CD4-positive, alpha-beta T cell treated with Interferon alpha-2 for 1 hour (primary cell): Measurements from ENCODE around the gene LRRC45.

ENCODE experiments used
- DNase-seq, 2 donors: peaks; one replicate each; pipeline ENCODE4 v3.0.0-alpha.2; 2020 to 2022

The LRRC45 gene

DNA sequence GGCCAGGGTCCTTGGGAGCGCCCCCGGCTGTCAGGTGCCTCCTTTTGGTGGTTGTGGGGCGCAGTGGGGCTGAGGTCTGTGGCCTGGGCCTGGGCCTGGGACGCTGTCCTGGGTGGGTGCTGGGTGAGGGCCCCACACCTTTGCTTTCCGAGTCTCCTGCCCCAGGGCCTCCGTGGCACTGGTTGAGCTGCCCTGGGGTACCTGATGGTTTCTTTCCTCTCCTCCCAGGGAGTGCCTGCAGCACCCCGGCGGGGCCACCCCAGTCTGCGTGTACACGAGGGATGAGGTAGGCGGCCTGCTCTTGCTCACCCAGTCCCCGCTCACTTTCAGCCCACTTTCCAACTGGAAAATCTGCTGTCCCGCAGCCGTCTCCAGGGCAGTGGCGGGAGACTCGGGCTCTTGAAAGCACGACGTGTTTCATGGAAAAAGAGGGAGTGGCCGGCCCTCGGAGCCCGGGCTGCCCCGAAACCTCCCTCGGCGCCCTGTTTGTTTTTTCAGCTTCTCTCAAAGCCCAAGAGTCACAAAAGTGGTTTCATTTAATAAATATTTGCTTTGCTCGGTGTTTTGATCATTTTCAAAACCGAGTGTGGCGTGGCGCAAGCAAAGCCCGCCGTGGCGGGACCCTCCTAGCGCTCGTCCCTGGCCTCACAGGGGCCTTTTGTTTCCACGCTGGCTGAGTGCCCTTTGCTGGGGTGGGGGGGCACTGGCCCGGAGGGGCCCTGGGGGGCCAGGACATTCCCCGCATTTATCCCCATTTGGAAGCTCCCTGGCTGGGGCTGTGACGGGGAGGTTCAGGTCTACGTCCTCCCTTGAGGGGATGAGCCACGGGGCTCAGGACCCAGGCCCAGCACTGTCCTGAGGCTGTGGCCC is 28.3 kb upstream of the LRRC45 start:
- no peak for DNase-seq

DNA sequence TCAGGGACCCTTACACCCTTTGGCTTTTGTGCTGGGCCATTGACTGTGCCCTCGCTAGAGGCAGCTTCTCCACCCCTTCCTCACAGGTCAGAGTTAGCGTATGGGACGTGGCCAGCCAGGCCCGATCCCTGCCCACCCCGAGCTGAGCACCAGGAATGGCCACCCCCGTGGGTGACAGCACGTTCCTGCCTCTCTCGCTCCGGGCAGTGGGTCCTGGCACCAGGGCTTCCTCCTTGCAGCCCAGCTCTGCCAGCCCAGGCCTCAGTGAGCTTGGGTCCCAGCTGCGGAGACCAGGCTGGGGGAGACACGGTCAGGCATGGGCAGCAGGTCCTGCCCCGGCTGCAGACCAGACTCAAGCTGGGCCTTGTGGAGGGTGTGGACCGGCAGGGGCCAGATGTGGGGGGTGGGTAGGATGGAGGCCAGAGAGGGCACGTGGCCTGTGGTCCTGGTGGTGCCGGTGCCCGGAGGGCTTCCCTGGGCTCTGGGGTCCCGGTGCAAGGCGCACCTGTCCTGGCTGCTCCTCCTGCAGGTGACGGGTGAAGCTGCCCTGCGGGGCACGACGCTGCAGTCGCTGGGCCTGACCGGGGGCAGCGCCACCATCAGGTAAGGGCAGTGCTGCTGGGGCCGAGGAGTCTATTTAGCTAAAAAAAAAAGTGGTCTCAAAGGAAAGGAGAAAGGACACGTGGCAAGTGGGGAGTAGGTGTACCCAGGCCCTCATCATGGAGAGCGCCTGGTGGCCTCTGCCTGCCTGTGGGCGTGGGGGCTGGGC is 27.5 kb upstream of the LRRC45 start:
- no peak for DNase-seq

DNA sequence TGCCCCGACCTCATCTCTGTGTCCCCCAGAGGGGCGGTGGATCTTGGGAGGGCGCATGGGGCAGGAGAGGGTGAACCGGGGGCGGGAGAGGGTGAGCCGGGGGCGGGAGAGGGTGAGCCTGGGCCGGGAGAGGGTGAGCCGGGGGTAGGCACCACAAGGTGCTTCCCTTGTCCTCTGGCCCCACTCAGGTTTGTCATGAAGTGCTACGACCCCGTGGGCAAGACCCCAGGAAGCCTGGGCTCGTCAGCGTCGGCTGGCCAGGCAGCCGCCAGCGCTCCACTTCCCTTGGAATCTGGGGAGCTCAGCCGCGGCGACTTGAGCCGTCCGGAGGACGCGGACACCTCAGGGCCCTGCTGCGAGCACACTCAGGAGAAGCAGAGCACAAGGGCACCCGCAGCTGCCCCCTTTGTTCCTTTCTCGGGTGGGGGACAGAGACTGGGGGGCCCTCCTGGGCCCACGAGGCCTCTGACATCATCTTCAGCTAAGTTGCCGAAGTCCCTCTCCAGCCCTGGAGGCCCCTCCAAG is 26.8 kb upstream of the LRRC45 start:
- DNase-seq: no peak

DNA sequence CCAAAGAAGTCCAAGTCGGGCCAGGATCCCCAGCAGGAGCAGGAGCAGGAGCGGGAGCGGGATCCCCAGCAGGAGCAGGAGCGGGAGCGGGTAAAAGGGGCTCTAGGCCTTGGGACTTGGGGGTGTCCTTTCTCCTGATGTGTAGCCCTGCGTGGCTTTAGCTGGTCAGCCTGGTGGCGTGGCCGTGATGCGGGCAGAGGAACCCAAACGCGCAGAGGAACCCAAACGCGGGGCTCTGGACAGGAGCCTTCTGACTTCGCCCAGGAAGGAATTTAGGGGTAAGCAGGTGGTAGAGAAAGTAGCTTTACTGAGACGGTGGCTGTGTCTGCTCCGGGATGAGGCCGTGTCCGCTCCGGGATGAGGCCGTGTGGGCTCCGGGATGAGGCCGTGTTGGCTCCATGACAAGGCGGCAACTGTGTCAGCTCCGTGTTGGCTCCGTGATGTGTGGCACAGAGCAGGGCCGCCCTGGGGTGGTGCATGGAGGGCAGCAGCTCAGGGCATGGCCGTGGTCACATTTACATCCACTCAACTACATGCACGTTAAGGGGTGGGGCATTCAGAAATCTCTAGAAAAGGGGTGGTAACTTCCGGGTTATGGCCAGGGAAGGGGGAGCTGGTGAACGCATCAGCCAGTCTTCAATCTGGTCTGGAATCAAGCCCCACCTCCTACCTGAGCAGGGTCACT is 26.2 kb upstream of the LRRC45 start:
- no peak for DNase-seq

DNA sequence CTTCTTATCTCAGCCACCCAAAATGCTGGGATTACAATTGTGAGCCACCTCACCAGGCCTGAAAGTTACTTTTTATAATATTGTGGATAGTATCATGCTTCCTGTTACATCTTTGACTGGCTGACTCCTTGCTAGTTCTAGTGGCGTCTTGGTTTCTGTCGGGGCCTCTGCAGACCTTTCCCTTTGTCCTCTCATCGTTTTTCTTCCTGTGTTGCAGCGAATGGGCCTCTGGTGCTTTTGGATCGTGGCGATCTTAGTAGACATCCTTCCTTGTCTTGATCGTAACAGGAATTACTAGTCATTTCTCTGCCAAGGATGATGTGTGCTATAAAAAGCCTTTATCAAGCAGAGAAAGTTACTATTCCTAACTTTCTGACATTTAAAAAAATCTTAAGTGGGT is 24.9 kb upstream of the LRRC45 start:
- no peak for DNase-seq

DNA sequence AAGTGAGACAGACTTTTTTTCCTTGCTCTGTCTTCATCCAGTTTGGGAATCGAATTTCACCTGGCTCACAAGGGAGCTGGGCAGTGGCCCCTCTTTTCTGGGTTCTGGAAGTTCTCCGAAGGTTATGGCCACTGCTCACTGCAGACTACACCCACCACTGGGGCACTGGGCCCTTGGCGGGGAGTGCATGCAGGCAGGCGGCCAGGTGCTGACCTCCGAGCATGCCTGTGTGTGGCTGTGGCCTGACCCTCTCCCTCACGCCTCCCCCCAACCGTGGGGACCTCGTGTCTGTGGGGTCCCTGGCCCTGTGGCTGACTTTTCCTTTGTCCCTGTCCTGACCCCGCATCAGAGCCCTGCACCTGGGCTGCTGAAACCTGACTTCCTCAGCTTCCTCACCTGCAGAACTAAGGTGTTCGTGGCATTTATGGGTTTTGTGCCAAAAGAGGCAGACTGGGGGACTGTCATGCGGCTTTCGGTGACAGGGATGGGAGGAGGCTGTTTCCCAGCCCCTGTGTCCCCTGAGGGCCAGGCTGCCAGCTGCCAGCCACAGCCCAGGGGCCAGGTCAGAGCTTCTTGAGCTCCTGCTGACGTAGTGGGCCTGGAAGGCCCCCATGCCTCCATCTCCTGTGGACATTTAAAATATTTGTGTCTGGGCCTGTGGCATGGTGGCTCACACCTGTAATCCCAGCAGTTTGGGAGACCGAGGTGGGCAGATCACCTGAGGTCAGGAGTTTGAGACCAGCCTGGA is 24.2 kb upstream of the LRRC45 start:
- DNase-seq: no peak

DNA sequence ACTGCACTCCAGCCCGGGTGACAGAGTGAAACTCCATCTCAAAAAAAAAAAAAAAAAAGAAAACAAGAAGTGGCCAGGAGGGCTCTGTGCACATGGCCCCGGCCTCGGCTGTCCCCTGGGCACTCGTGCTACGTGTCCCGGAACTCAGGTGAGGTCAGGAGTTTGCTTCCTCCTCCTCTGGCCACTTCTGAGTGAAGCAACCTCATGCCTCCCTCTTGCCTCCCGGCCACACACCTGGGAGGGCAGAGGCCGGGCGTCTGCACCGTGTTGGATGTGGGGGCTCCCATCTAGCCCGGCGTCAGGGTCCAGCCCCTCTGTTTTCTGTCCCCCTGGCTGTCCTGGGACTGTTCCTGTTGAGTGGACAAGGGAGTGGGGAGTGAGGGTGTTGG is 23.5 kb upstream of the LRRC45 start:
- DNase-seq: no peak

DNA sequence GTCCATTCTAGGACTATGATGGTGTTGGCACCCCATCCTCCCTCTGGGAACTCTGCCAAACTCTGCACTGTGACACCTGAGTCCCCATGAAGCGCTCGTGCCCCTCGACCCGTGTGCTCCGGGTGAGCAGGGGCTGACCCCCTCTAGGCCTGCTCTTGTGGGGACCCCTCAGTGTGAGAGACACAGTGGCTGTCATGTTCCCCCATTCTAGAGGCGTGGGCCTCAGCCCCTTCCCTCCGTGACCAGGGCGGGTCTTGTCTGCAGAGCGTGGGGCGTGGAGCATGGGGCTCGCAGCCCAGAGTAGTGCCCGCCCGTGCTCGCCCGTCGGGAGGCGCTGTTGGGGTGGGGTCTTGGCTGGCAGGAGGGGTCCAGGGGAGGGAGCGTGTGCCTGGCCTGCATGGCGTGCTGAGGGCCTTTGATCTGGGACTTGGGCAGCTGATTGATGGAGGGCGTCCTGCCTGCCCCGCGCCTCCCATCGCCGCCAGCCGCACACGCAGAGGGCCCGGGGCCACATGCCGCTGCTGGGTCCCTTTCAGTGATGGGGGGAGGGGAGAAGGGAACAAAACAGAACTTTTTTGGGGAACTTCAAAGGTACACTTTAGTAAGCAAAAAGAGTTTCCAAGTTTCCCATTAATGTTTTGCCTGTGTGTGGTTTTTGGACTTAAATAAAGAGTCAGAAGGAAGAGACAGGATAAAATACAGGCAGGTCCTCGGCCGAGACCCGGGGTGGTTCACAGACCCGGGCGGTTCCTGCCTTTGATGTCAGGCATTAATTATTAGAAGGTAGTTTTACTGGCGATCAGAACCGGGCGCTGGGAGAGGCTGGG is 22.9 kb upstream of the LRRC45 start:
- no peak for DNase-seq

DNA sequence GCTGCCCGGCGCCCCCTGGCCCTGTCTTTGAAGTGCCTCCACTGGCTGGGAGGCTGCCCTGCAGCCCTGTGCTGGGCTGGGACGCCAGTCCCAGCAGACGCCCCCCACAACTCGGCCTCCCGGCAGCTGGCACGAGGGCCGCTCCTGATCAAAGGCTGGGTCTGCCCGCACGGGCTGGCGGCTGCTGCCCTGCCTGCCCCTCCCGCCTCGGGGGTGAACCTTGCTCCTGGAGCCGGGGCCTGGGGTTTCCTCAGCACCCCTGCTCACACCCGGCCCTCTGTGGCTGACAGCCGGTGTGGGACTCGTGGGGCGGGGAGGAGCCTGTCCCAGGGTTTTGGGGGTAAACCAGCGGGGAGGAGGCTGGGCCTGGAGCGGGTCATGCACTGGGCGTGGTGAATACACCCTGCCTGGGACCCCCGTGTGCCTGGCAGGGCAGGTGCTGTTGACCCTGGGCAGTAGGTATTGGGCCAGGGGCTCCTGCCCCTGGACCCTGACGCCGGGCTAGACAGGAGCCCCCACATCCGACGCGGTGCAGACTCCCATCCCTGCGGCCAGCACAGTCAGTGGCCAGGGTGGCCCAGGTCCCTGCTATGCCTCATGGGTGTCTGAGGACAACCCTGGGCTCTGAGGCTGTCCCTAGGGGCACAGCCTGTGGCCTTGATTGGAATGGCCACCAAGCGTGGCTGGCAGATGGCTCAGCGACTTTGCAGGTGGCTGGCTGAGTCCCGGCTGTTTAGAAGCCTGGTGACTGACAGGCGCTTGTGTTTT is 22.1 kb upstream of the LRRC45 start:
- no peak for DNase-seq

DNA sequence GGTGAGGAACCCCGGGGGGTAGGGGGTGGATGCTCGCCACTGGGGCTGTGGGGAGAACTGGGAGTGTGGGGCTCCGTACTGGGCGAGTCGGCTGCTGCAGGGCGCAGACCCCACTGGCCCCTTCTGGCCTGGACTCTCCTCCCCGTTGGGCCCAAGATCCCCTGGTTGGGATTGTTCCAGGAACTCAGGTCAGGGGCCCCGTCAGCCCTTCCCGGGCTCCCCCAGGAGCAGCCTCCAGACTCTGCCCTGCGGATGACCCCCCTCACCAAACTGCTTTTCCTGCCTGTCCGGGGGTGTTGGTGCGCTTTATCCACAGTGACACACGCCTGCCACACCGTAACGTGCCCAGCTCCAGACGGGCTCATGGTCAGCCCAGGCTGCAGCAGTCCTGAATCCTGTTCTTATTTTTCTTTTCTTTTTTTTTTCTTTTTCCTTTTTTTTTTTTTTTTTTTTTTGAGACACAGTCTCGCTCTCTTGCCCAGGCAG is 21.5 kb upstream of the LRRC45 start:
- no peak for DNase-seq

DNA sequence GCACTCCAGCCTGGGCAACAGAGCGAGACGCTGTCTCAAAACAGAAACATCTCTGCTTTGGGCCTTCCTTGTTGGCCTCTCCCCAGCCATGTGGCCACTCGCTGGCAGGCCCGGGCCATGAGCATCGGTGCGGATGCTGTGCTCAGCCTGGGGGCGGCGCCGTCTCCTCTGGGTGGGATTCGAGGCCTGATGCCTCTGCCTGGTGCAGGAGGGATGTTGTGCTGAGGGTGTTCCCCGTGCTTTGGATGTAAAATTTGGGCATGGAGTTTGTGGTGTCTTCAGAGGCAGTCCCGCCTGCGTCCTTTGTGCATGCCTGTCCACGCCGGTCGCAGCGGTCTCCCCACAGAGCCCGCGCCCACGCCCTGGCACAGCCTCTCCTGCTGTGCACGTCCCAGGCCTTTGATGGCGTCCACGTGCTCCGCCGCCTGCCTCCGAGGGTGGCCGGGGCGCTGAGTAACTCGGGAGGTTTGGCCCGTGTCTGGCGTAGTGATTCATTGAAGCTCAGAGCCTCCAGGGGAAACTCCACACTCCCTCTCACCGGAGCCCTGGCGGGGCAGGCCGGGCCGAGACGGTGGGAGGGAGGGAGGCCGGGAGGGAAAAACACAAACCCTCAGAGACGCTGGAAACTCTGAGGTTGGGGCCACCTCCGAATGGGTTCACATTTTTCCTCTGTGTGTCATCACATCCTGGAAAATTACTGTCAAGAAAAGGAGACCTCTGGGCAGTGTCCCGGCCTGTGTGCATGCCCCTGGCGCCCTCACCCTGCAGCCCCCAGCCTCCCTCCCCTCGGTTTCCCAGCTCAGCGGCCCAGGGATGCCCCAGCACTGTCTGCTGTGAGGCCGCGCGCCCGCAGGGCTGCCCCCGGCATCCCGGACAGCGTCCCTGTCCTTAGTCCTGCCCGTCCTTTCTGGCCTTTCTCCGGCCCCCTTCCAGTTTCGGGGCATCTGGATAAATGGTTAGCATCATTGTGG is 19.4 kb upstream of the LRRC45 start:
- no peak for DNase-seq

DNA sequence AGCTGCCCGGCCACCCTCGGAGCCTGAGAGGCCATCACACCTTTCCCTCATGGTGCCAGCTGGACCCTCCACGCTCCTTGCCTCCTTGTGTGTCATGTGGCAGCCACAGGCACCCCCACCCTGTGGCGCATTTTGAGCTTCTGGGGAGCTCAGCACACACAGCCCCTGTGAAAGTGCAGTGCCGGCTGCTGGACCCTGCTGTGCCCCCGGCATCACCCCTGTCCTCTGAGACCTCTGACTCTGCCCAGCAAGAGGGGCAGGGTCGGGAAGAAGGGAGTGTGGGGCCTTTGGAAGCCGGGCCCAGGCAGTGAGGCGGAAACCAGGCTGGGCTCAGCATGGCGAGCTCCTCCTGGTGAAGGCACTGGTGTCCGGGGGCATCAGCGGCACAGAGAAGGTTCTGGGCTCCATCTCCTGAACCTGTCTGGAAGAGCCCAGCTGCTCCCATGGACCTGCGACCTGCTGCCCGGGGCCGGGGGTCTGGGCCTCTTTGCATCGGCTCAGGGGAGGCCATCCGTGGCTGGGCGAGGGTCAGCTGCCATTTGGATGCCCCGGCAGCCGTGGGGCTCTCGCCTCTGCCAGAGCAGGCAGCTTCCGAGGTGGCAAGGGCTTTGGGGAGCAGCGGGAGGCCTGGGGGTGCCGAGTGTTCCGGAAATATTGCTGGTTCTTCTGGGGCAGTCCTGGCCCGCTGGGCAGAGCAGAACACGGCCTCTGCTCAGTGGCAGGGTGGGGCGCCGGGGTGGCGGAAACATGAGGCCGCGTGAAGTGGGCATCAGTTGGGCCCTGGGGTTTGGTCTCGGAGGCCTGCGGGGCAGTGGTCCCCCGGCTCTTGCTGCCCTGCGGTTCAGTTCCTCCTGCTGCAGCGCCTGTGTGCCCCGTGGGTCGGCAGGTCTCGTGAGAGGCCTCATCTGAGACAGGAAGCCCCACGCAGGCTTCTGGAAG is 18.3 kb upstream of the LRRC45 start:
- no peak for DNase-seq

DNA sequence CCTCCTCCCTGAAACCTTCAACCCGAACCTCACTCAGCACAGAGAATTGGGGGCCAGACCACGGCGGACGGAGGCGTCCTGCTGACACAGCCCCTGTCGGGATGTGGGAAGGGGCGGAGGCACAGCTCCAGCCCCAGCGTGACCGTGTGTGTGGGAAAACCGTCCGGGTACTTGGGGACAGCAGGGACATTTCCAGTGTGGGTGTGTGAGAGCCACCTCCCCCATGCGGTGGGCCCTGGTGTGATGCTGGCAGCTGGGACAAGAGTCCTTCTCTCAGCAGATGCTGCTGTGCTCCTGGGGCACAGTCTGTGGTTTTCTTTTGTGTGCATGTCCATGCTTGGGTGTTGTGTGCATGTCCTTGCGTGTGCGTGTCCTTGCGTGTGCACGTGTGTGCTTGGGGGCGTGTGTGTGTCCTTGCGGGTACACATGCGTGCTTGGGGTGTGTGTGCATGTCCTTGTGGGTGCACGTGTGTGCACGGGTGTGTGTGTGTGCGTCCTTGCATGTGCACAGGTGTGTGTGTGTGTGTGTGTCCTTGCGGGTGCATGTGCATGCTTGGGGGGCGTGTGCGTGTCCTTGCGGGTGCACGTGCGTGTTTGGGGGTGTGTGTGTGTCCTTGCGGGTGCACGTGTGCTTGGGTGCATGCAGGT is 17.3 kb upstream of the LRRC45 start:
- DNase-seq: no peak

DNA sequence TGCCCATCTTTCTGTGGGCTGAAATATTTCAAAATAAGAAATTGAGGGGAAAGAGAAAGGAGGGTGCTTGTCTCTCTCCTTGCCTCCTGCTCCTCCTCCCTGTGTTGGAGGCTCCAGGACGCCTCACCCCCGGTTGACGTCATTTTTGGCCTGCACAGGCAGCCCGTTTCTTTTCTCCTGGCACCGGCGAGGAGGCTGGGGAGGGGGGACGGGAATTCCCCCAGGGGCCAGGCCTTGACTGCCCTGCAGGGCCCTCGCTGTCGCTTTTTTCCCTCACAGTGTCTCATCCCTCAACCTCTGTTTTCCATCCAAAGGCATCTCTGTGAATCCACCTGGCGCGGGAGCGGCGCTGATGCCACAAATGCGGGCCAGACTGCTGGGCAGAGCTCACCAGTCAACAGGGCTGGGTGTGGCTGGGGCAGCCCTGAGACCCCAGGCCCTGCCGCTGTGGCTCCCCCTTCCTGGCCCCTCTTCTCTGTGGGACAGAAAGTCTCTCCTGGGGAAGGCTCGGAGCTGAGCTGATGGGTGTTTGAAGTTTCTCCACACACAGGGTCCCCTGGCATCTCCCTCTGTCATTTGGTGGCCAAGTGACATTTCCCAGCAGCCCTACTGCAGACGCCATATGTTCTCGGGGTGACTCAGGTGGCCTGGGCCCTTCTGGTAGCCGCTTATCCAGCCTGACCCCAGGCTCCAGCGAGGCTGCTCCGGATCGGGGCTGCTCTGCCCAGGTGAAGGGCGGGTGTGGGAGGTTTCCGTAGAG is 16.5 kb upstream of the LRRC45 start:
- no peak for DNase-seq

DNA sequence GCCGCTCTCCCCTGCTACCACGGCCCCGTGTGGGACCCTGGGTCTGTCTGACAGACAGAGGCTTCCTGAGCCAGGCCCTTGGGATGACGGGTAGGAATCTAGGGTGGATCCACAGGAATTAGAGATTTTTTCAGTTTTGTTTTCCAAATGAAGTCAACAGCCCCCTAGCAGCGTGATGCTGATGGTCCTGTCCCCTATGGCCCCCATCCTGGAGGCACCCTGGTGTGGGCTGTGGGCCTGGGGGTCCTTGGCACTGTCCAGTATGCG is 15.9 kb upstream of the LRRC45 start:
- DNase-seq: no peak

DNA sequence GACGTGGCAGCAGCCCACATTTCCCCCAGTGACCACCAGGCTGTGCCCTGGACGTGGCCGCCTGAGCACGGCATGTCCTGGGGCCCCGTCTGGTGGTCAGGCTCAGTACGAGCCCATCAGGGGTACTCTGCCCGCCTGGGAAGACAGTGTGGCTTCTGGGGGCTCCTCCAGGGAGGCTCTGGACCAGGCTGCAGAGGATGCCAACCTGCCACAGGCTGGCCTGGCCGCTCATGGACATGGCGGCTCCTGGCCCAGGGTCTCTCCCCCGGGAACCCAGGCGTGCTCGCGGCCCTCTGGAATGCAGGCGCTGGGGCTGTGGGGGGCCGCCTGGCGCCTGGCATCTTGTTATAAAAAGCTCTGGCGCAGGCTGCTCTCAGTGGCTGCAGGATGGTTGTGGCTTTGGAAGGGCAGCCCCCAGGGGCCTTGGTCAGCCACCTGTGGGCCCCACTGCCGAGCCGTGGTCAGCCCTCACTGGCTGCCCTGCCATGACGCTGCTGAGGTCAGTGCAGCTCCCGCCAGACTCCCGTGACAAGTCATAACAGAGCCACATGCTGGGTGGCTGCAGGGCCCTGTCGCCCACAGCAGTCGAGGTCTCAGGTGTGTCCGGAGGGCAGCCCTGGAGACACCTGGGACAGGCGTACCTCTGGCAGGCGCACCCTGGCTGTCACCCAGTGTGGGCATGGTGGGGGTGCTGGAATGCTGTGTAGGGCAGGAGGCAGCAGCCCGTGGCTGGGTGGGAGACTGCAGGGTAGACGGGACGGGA is 15.4 kb upstream of the LRRC45 start:
- DNase-seq: no peak
